A673 (cell line): ENCODE data around the gene BEAN1.

ENCODE experiments used
- CTCF ChIP-seq: fragments of 300-800, 200-600 bp; sonication (generic); conservative IDR thresholded peaks from 2 replicates; pipeline ENCODE4 v1.5.1; 2017; ENCODE audit warnings: low read depth, mild to moderate bottlenecking, antibody characterized with exemption, low read length, moderate library complexity, mixed read lengths
- EZH2 ChIP-seq: fragments of 200-600 bp; sonication (generic); IDR thresholded peaks from 2 replicates; pipeline ENCODE4 v1.6.1; 2017; ENCODE audit warnings: borderline replicate concordance, low read depth, mild to moderate bottlenecking, mixed read lengths, antibody characterized with exemption, low read length; ENCODE audit not compliant: poor library complexity, severe bottlenecking

GRCh38 chr16:66519482-66520373 lies 92.6 kb downstream of the BEAN1 start:
- no peak for TF ChIP-seq CTCF
- TF ChIP-seq EZH2, result no peak
